Nasal cavity respiratory epithelium epithelial cell of viscerocranial mucosa (primary cell): ENCODE measurements around the gene ZFYVE1. TPM values are rescaled to one million over a fixed set of nuclear protein-coding genes. Genes with fewer than 3 reads are reported as not detected.

Experiments used
- total RNA-seq: library from RNA; depleted of rRNA; stranded (reverse); fragments of >200 nt; gene quantifications from 2 replicates; pipeline ENCODE4 v1.2.3, GENCODE V29; 2014

The ZFYVE1 gene, protein sequence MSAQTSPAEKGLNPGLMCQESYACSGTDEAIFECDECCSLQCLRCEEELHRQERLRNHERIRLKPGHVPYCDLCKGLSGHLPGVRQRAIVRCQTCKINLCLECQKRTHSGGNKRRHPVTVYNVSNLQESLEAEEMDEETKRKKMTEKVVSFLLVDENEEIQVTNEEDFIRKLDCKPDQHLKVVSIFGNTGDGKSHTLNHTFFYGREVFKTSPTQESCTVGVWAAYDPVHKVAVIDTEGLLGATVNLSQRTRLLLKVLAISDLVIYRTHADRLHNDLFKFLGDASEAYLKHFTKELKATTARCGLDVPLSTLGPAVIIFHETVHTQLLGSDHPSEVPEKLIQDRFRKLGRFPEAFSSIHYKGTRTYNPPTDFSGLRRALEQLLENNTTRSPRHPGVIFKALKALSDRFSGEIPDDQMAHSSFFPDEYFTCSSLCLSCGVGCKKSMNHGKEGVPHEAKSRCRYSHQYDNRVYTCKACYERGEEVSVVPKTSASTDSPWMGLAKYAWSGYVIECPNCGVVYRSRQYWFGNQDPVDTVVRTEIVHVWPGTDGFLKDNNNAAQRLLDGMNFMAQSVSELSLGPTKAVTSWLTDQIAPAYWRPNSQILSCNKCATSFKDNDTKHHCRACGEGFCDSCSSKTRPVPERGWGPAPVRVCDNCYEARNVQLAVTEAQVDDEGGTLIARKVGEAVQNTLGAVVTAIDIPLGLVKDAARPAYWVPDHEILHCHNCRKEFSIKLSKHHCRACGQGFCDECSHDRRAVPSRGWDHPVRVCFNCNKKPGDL
- total RNA-seq, result 11.3 and 19.3 TPM in 2 replicates

DNA sequence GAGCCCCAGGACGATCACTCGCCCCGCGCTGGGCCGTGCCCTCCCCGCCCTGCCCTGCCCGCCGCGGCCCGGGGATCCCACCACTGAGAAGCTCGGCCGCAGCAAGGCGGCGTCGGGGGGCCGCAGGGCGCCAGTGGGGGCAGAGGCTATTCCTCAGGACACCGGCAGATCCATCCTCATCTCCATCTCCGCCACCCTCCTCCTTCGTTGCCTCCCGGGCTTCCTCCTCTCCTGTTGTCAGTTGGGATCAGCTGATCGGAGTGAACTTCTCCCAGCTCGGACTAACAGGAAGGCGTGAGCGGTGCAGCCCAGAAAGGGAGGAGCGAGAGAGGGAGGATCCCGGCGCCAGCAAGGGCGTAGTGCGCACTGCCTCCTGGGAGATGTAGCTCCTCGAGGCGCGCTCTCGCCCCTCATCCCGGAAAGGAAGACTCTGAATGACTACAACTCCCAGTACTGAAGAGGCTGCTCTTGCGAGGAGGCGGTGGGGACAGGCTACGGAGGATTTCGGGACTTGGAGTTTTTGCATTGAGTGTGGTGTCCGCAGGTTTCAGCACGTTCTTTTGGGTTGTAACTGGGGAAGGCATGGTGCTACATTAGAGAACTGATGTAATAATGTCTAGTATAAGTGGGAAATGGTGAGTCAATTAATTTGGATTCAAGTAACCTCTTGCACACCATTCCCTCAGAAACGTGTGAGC is at the start of gene ZFYVE1:
TSS of gene ZFYVE1 (minus strand) at position 262 of the 698 bp plus-strand sequence. CDS start 2,598 bp downstream, outside the sequence.

DNA sequence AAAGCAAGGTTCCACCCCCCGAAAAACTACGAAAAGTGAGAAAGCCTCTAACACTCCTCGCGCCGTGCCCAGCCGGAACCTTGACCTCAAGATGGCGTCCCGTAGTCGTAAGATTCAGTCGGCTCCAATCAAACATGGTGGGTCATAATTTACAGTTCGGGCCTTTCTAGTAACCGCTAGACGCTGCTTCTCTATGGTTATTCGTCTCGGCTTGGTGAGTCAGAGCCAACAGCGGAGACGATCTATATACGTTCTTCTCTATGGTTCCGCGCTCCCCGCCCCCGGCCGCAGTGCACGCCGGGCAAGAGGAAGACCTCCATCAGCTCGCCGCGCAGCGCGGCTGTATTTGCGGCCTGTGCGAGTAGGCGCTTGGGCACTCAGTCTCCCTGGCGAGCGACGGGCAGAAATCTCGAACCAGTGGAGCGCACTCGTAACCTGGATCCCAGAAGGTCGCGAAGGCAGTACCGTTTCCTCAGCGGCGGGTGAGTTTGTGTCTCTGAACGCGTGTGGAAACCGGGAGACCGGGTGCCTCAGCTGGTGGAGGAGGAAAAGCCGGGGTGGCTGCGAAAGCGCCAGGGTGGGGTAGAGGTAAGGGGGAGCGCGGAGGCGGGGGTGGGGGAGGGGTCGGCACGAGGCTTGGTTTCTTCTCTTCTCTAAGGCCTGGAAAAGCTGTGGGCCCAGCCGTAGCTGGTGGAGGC is 31.5 kb upstream of the ZFYVE1 start, which contains the start of gene RBM25:
TSS of gene RBM25 (plus strand) at position 311 of the 698 bp plus-strand sequence. CDS start 13,108 bp downstream, outside the sequence.

DNA sequence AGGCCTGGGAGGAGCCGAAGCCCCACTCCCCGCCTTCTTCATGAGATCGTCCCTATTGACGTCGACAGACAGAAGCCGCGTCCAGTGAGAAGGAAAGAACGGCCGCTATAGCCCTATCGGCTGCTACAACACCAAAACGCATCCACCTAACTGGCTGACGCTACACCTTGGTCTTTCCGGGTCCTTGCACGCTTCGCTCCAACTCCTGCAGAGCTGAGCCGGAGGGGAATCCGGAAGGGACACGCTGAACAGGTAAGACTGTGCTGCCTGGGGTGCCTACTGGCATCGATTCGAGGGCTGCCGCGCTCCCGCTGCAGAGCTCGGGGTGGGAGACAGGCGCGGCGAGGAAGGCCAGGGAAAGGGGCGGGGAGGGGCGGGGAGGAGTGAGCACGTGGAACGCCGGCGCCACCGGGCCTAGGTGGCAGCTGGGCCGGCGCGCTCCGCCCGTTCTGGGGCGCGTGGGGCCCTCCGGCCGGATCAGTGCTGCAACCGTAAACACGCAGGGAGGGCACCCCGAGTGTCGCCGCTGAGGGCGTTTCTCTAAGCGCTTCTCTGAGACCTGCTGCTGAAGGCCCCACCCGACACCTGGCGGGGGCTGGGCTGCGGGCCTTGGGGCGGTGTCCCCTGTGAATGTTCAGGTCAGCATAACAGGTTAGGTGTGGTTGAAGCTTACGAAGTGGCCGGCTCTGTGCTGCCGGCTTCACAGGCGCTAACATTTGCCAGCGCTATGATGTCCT is 100.4 kb downstream of the ZFYVE1 start, which contains the start of gene DCAF4:
TSS of gene DCAF4 (plus strand) at position 173 of the 737 bp plus-strand sequence. CDS start 11,515 bp downstream, outside the sequence.

Other genes starting within 250 kb of the ZFYVE1 start
- 0.07 and 1.0 TPM in 2 replicates for gene DPF3, start 133.0 kb downstream of the ZFYVE1 start, total RNA-seq
- 8.2 and 19.2 TPM in 2 replicates for gene DCAF4, start 100.6 kb downstream of the ZFYVE1 start, total RNA-seq
- gene RBM25, start 31.4 kb upstream of the ZFYVE1 start, total RNA-seq, result 18.1 and 40.3 TPM in 2 replicates
- 81.3 and 104 TPM in 2 replicates for gene PSEN1, start 109.4 kb upstream of the ZFYVE1 start, total RNA-seq
- 3.1 and 28.8 TPM in 2 replicates for gene PAPLN, start 210.4 kb upstream of the ZFYVE1 start, total RNA-seq